HG03565 (cell line): ENCODE data around the gene PTGIS.
"Not testable (repeated sequence)": the region's sequence is repeated elsewhere in the genome, so short reads cannot be mapped to it uniquely, and the experiment has no call there.

Experiments used
- ATAC-seq: cut with Tn5 transposase; IDR thresholded peaks from one replicate; pipeline ENCODE4 v1.9.1; 2021; ENCODE audit warnings: mild to moderate bottlenecking, moderate library complexity; ENCODE audit not compliant: unreplicated experiment

The PTGIS gene

GRCh38 chr20:49579874-49580812 lies 12.2 kb upstream of the PTGIS start:
- ATAC-seq = no peak

- no peak for ATAC-seq
Measured at GRCh38 chr20:49579195-49579594, 11.3 kb upstream of the PTGIS start.

GRCh38 chr20:49578436-49578835 lies 10.5 kb upstream of the PTGIS start:
- ATAC-seq = no peak

GRCh38 chr20:49575551-49576060 lies 7.7 kb upstream of the PTGIS start:
- no peak for ATAC-seq

- ATAC-seq = no peak
Measured at GRCh38 chr20:49573900-49574416, 6.0 kb upstream of the PTGIS start.

- no peak for ATAC-seq
Measured at GRCh38 chr20:49572857-49573256, 4.9 kb upstream of the PTGIS start.

- no peak for ATAC-seq
Measured at GRCh38 chr20:49571553-49571835, 3.6 kb upstream of the PTGIS start.

GRCh38 chr20:49570828-49571552 lies 3.1 kb upstream of the PTGIS start:
- ATAC-seq = no peak

- ATAC-seq = no peak
Measured at GRCh38 chr20:49570161-49570827, 2.4 kb upstream of the PTGIS start.

- no peak for ATAC-seq
Measured at GRCh38 chr20:49569411-49570115, 1.6 kb upstream of the PTGIS start.

- no peak for ATAC-seq
Measured at GRCh38 chr20:49568278-49569151, 578 bp upstream of the PTGIS start.

GRCh38 chr20:49566401-49567364 lies 1.3 kb downstream of the PTGIS start:
- no peak for ATAC-seq

GRCh38 chr20:49564991-49565390 lies 2.9 kb downstream of the PTGIS start:
- not testable (repeated sequence) for ATAC-seq

- ATAC-seq = no peak
Measured at GRCh38 chr20:49563015-49563980, 4.6 kb downstream of the PTGIS start.

- ATAC-seq = no peak
Measured at GRCh38 chr20:49562311-49563014, 5.5 kb downstream of the PTGIS start.

GRCh38 chr20:49561806-49562205 lies 6.1 kb downstream of the PTGIS start:
- no peak for ATAC-seq

GRCh38 chr20:49561256-49561655 lies 6.7 kb downstream of the PTGIS start:
- no peak for ATAC-seq
